ENCODE results near the gene KCNN3.

The KCNN3 gene

GRCh38 chr1:154749078-154749760 lies 120.9 kb downstream of the KCNN3 start:
- peak in 1 of 3 experiments; percentile 58 for DNase-seq (ENCODE audit: low read depth in 3 of 3)

GRCh38 chr1:154748405-154748775 lies 121.7 kb downstream of the KCNN3 start:
- DNase-seq (ENCODE audit: low read depth in 3 of 3) = no peak

- DNase-seq (ENCODE audit: low read depth in 3 of 3) = peak in 1 of 3 experiments; percentile 62
Observed at GRCh38 chr1:154747740-154748404, 122.2 kb downstream of the KCNN3 start.

- DNase-seq (ENCODE audit: low read depth in 3 of 3) = no peak
Observed at GRCh38 chr1:154747380-154747739, 122.7 kb downstream of the KCNN3 start.

- DNase-seq (ENCODE audit: low read depth in 3 of 3) = no peak
Observed at GRCh38 chr1:154746622-154747299, 123.3 kb downstream of the KCNN3 start.

- no peak for DNase-seq (ENCODE audit: low read depth in 3 of 3)
Observed at GRCh38 chr1:154745750-154746425, 124.2 kb downstream of the KCNN3 start.

GRCh38 chr1:154745286-154745731 lies 124.8 kb downstream of the KCNN3 start:
- DNase-seq (ENCODE audit: low read depth in 3 of 3) = peak in 1 of 3 experiments; percentile 45

GRCh38 chr1:154744352-154745035 lies 125.6 kb downstream of the KCNN3 start:
- no peak for DNase-seq (ENCODE audit: low read depth in 3 of 3)

- no peak for DNase-seq (ENCODE audit: low read depth in 3 of 3)
Observed at GRCh38 chr1:154743526-154744036, 126.5 kb downstream of the KCNN3 start.

GRCh38 chr1:154742606-154743005 lies 127.5 kb downstream of the KCNN3 start:
- no peak for DNase-seq (ENCODE audit: low read depth in 3 of 3)

GRCh38 chr1:154741741-154742495 lies 128.2 kb downstream of the KCNN3 start:
- no peak for DNase-seq (ENCODE audit: low read depth in 3 of 3)

- DNase-seq (ENCODE audit: low read depth in 3 of 3) = no peak
Observed at GRCh38 chr1:154741327-154741726, 128.8 kb downstream of the KCNN3 start.

GRCh38 chr1:154739654-154740053 lies 130.4 kb downstream of the KCNN3 start:
- no peak for DNase-seq (ENCODE audit: low read depth in 3 of 3)

- peak in 2 of 3 experiments; percentile 35 to 63 for DNase-seq (ENCODE audit: low read depth in 3 of 3)
Observed at GRCh38 chr1:154736841-154737240, 133.2 kb downstream of the KCNN3 start.

- no peak for DNase-seq (ENCODE audit: low read depth in 3 of 3)
Observed at GRCh38 chr1:154735804-154736168, 134.3 kb downstream of the KCNN3 start.

- no peak for DNase-seq (ENCODE audit: low read depth in 3 of 3)
Observed at GRCh38 chr1:154735061-154735803, 134.8 kb downstream of the KCNN3 start.

GRCh38 chr1:154733621-154734020 lies 136.5 kb downstream of the KCNN3 start:
- DNase-seq (ENCODE audit: low read depth in 3 of 3) = no peak

GRCh38 chr1:154730986-154731489 lies 139.0 kb downstream of the KCNN3 start:
- DNase-seq (ENCODE audit: low read depth in 3 of 3) = no peak

GRCh38 chr1:154730259-154730658 lies 139.8 kb downstream of the KCNN3 start:
- no peak for DNase-seq (ENCODE audit: low read depth in 3 of 3)

GRCh38 chr1:154729577-154729976 lies 140.5 kb downstream of the KCNN3 start:
- DNase-seq (ENCODE audit: low read depth in 3 of 3) = no peak
